MM.1S (cell line): ENCODE data around the gene LARP1.

Experiments
- DNase-seq: peaks from one replicate; pipeline ENCODE4 v3.0.0-alpha.2; 2015
- H2AFZ ChIP-seq: fragments of 300-600 bp; sonication (generic); 2 replicates; pipeline ENCODE4 v1.6.0; 2016; ENCODE audit warnings: antibody characterized with exemption, low read length
- H3F3A ChIP-seq: fragments of 300-600 bp; sonication (generic); 2 replicates; pipeline ENCODE4 v1.6.1; 2016; ENCODE audit warnings: mild to moderate bottlenecking, antibody characterized with exemption, low read length, moderate library complexity, mixed read lengths; ENCODE audit not compliant: insufficient read depth
- H3K27ac ChIP-seq: fragments of 300-600 bp; sonication (generic); 2 replicates; pipeline ENCODE4 v1.5.1; 2016; ENCODE audit warnings: mild to moderate bottlenecking, low read length
- H3K27me3 ChIP-seq: fragments of 300-600 bp; sonication (generic); replicated peaks from 2 replicates; pipeline ENCODE4 v1.6.0; 2016; ENCODE audit warnings: low read length; ENCODE audit not compliant: insufficient read depth
- H3K36me3 ChIP-seq: fragments of 300-600 bp; sonication (generic); replicated peaks from 2 replicates; pipeline ENCODE4 v1.6.1; 2016; ENCODE audit warnings: mild to moderate bottlenecking, low read length, mixed read lengths; ENCODE audit not compliant: insufficient read depth
- H3K4me1 ChIP-seq: fragments of 300-600 bp; sonication (generic); 2 replicates; pipeline ENCODE4 v1.6.1; 2016; ENCODE audit warnings: low read length, mixed read lengths
- H3K4me2 ChIP-seq: fragments of 300-600 bp; sonication (generic); 2 replicates; pipeline ENCODE4 v1.6.0; 2016; ENCODE audit warnings: low read depth, low read length
- H3K4me3 ChIP-seq: fragments of 300-600 bp; sonication (generic); 2 replicates; pipeline ENCODE4 v1.5.1; 2016; ENCODE audit warnings: low read length, mixed read lengths
- H3K79me2 ChIP-seq: fragments of 300-600 bp; sonication (generic); 2 replicates; pipeline ENCODE4 v1.6.1; 2016; ENCODE audit warnings: mixed run types, low read length, mixed read lengths
- H3K9ac ChIP-seq: fragments of 300-600 bp; sonication (generic); 2 replicates; pipeline ENCODE4 v1.6.1; 2016; ENCODE audit warnings: low read length, mixed read lengths
- H3K9me2 ChIP-seq: fragments of 300-600 bp; sonication (generic); replicated peaks from 2 replicates; pipeline ENCODE4 v1.6.1; 2016; ENCODE audit warnings: mild to moderate bottlenecking, low read length, mixed read lengths; ENCODE audit not compliant: insufficient read depth
- H3K9me3 ChIP-seq: fragments of 300-600 bp; sonication (generic); replicated peaks from 2 replicates; pipeline ENCODE4 v1.6.1; 2016; ENCODE audit warnings: mild to moderate bottlenecking, low read length, mixed read lengths; ENCODE audit not compliant: insufficient read depth
- H4K20me1 ChIP-seq: fragments of 300-600 bp; sonication (generic); 2 replicates; pipeline ENCODE4 v1.6.1; 2016; ENCODE audit warnings: mild to moderate bottlenecking, low read length, moderate library complexity, mixed read lengths; ENCODE audit not compliant: insufficient read depth
- CTCF ChIP-seq: fragments of 300-600 bp; sonication (generic); IDR thresholded peaks from 2 replicates; pipeline ENCODE4 v1.5.1; 2016; ENCODE audit warnings: antibody characterized with exemption, low read length, mixed read lengths
- EZH2 ChIP-seq: fragments of 300-600 bp; sonication (generic); optimal IDR thresholded peaks from 2 replicates; pipeline ENCODE3; 2017; ENCODE audit warnings: low read depth, mild to moderate bottlenecking, antibody characterized with exemption, low read length, mixed read lengths
- EZH2phosphoT487 ChIP-seq: fragments of 300-600 bp; sonication (generic); IDR thresholded peaks from 2 replicates; pipeline ENCODE4 v1.6.1; 2018; ENCODE audit warnings: antibody characterized with exemption, low read length

Gene LARP1

GRCh38 chr5:154755361-154756008 lies at the start of gene LARP1:
Gene LARP1 (plus strand): TSS chr5:154755377. CDS start chr5:154755758, 381 bp downstream.
- peak within 1 kb of the TSS; percentile 100 for H3K9ac ChIP-seq
- H3K9me3 ChIP-seq, result no peaks in the 10 kb centered on the region
- H4K20me1 ChIP-seq, result peaks cover 27% of the 10 kb centered on the region
- H3K27ac ChIP-seq, result peak within 1 kb of the TSS; percentile 89
- H2AFZ ChIP-seq, result peak within 1 kb of the TSS; percentile 82
- peaks cover 22% of the 10 kb centered on the region for H3F3A ChIP-seq
- H3K27me3 ChIP-seq, result no peaks in the 10 kb centered on the region
- TF ChIP-seq EZH2phosphoT487 (no peak), CTCF (no peak), EZH2 (no peak)
- H3K4me2 ChIP-seq, result peak within 1 kb of the TSS; percentile 100
- peak within 1 kb of the TSS; percentile 89 for H3K4me3 ChIP-seq
- no peaks in the 10 kb centered on the region for H3K9me2 ChIP-seq
- H3K4me1 ChIP-seq, result peaks cover 32% of the 10 kb centered on the region
- no peaks in the 10 kb centered on the region for H3K36me3 ChIP-seq
- peaks cover 64% of the 10 kb centered on the region for H3K79me2 ChIP-seq
- DNase-seq, result peak; percentile 39

- no peaks in the 10 kb centered on the region for H3K79me2 ChIP-seq
- no peak overlapping the region for H3K27ac ChIP-seq
- H3K36me3 ChIP-seq, result no peaks in the 10 kb centered on the region
- TF ChIP-seq CTCF, result no peak
- TF ChIP-seq EZH2, result no peak
- no peak for TF ChIP-seq EZH2phosphoT487
- no peak overlapping the region for H2AFZ ChIP-seq
- no peak for DNase-seq
- H3K9me3 ChIP-seq, result no peaks in the 10 kb centered on the region
- H3K9me2 ChIP-seq, result no peaks in the 10 kb centered on the region
- H3K27me3 ChIP-seq, result no peaks in the 10 kb centered on the region
- H3K4me2 ChIP-seq, result no peak overlapping the region
- no peaks in the 10 kb centered on the region for H4K20me1 ChIP-seq
- H3K4me3 ChIP-seq, result no peak overlapping the region
- H3K9ac ChIP-seq, result no peak overlapping the region
- H3F3A ChIP-seq, result no peaks in the 10 kb centered on the region
- no peaks in the 10 kb centered on the region for H3K4me1 ChIP-seq
Observed at GRCh38 chr5:154706416-154706815, 48.8 kb upstream of the LARP1 start.

- Histone ChIP-seq H3K4me1 (no peaks in the 10 kb centered on the region), H3K79me2 (no peaks in the 10 kb centered on the region)
- TF ChIP-seq EZH2phosphoT487, result no peak
- no peak for TF ChIP-seq CTCF
- TF ChIP-seq EZH2, result no peak
Observed at GRCh38 chr5:154707641-154708040, 47.5 kb upstream of the LARP1 start.

More at GRCh38 chr5:154707641-154708040, 47.5 kb upstream of the LARP1 start:
- H3F3A ChIP-seq, result no peaks in the 10 kb centered on the region
- no peaks in the 10 kb centered on the region for H3K36me3 ChIP-seq
- H3K4me2 ChIP-seq, result no peak overlapping the region
- H3K9me2 ChIP-seq, result no peaks in the 10 kb centered on the region
- H3K27me3 ChIP-seq, result no peaks in the 10 kb centered on the region
- H4K20me1 ChIP-seq, result no peaks in the 10 kb centered on the region
- DNase-seq, result no peak
- H3K27ac ChIP-seq, result no peak overlapping the region
- H3K9ac ChIP-seq, result no peak overlapping the region
- no peak overlapping the region for H3K4me3 ChIP-seq
- no peaks in the 10 kb centered on the region for H3K9me3 ChIP-seq
- H2AFZ ChIP-seq, result no peak overlapping the region
